ENCODE measurements around the gene SAAL1.

DNA sequence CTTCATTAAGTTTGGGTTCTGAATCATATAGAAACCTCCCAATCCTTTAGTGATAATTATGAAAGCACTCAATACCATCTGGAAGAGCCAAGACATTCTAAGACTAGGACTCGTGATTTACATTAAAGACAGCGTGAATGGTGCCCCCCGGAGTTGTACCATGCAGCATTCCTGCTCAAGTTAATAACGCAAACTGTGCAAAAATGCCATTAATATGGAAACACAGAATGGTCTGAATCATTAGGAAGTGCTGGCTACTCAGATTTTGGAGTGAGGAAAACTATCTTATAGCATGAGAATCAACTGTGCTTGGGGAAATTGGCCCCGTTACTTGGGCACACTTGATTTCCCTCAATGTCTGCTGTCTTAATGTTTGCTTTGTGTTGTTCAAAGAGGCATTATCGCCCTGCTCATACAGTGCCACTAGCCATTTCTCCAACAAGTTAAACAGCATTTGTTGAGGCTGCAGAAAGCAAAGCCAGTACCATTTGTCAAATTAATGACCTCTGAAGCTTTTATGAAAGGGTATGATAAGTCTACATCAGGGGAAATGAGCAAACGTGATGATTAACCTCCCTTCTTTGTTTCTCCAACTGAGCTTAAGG is 41.3 kb downstream of the SAAL1 start:
- TF ChIP-seq, protein P1, sequence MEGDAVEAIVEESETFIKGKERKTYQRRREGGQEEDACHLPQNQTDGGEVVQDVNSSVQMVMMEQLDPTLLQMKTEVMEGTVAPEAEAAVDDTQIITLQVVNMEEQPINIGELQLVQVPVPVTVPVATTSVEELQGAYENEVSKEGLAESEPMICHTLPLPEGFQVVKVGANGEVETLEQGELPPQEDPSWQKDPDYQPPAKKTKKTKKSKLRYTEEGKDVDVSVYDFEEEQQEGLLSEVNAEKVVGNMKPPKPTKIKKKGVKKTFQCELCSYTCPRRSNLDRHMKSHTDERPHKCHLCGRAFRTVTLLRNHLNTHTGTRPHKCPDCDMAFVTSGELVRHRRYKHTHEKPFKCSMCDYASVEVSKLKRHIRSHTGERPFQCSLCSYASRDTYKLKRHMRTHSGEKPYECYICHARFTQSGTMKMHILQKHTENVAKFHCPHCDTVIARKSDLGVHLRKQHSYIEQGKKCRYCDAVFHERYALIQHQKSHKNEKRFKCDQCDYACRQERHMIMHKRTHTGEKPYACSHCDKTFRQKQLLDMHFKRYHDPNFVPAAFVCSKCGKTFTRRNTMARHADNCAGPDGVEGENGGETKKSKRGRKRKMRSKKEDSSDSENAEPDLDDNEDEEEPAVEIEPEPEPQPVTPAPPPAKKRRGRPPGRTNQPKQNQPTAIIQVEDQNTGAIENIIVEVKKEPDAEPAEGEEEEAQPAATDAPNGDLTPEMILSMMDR (IDR thresholded peaks at IDR 0.05), result no peak
- TF ChIP-seq EP300 (IDR thresholded peaks at IDR 0.05) (no peak), POLR2A (IDR thresholded peaks at IDR 0.05; ENCODE audit: low read depth) (no peak)
